Measurements from ENCODE around the gene MAP3K7CL. TPM values are rescaled to one million over a fixed set of nuclear protein-coding genes. Genes with fewer than 3 reads are reported as not detected.

The MAP3K7CL gene
- total RNA-seq, 4 donors from 2014 or later = 1.6 to 2.8 (median 1.9) TPM

DNA sequence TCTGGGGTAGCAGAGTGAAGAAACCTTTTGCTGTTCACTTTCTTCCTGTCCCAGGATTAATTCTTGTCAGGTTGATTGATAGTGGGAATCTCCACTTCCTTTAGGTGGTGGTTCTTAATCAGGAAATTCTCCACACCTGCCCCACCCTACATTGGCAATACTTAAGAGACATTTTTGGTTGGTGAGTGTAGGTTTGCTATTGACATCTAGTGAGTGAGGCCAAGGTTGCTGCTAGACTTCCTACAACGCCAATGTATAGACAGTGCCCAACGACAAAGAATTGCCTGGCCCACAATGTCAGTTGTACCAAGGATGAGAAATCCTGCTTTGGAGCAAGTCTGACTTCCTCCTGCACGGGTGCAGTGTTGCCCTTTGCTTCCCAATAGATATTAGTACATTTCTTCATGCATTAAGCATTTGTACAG, 38.5 kb downstream of the MAP3K7CL start:
- H3K36me3 ChIP-seq = no peaks in the 10 kb centered on the region
- no peak for TF ChIP-seq POLR2A (IDR thresholded peaks at IDR 0.05; ENCODE audit: low read depth)
- TF ChIP-seq, protein P1, sequence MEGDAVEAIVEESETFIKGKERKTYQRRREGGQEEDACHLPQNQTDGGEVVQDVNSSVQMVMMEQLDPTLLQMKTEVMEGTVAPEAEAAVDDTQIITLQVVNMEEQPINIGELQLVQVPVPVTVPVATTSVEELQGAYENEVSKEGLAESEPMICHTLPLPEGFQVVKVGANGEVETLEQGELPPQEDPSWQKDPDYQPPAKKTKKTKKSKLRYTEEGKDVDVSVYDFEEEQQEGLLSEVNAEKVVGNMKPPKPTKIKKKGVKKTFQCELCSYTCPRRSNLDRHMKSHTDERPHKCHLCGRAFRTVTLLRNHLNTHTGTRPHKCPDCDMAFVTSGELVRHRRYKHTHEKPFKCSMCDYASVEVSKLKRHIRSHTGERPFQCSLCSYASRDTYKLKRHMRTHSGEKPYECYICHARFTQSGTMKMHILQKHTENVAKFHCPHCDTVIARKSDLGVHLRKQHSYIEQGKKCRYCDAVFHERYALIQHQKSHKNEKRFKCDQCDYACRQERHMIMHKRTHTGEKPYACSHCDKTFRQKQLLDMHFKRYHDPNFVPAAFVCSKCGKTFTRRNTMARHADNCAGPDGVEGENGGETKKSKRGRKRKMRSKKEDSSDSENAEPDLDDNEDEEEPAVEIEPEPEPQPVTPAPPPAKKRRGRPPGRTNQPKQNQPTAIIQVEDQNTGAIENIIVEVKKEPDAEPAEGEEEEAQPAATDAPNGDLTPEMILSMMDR (IDR thresholded peaks at IDR 0.05) = no peak
- no peak for TF ChIP-seq POLR2AphosphoS5 (IDR thresholded peaks at IDR 0.05)
- TF ChIP-seq EP300 (IDR thresholded peaks at IDR 0.05) = no peak
- intact Hi-C loops (cut with DNase I) = loop anchor here (5.0 kb wide), 1 partner anchor 77 kb away; no protein-coding TSS in a partner anchor
- H3K4me1 ChIP-seq = peaks cover 0 to 12% (median 9%) of the 10 kb centered on the region in 4 donors
- H3K4me3 ChIP-seq = no peak overlapping the region
- H3K27me3 ChIP-seq = no peaks in the 10 kb centered on the region
- H3K9me3 ChIP-seq = no peaks in the 10 kb centered on the region
- 75% methylated on average over 3 of the region's 3 CpGs for WGBS
- H3K27ac ChIP-seq (replicated peaks in 1 of 4) = no peak overlapping the region
- DNase-seq (ENCODE audit: extremely low spot score) = no peak

DNA sequence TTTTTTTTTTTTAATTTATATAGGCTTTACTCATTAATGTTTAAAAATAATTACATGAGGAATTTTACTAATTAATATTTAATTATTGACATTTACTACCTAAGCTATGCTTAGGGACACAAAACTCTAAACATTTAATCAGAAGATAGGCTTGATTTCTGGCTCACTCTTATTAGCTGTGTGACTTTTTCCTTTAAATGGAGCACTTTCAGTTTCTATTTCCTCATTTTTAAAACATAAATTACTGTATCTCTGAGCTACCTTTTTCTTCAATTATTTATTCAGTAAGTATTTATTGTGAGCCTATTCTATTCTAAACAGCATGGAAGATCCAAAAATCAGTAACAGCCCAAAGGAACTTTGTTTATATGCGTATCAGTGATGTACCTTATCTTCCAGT, 40.5 kb downstream of the MAP3K7CL start:
- intact Hi-C loops (cut with DNase I) = no loop called here

DNA sequence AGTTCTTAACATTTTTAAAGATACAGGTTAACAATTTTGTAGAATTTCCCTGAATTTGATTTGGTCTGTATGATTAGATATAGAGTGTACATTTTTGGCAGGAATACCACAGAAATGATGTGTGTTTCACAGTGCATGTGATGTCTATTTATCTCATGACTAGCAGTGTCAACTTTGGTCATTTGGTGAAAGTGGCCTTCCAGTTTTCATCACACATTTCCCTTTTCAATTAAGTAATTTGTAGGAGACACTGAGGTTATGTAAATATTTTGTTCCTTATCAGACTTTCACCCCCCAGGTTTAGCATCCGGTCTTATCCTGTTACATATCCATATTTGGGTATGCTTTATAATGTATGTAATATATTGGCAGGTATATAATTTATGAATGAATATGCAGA, 41.8 kb downstream of the MAP3K7CL start:
- no peak overlapping the region for H3K27ac ChIP-seq (replicated peaks in 1 of 4)
- intact Hi-C loops (cut with DNase I) = no loop called here
- TF ChIP-seq POLR2AphosphoS5 (IDR thresholded peaks at IDR 0.05) (no peak), EP300 (IDR thresholded peaks at IDR 0.05) (no peak), POLR2A (IDR thresholded peaks at IDR 0.05; ENCODE audit: low read depth) (no peak)
- TF ChIP-seq, protein P1 (IDR thresholded peaks at IDR 0.05) = no peak
- DNase-seq (ENCODE audit: extremely low spot score) = no peak
- peaks cover 3 to 19% (median 12%) of the 10 kb centered on the region in 4 donors for H3K4me1 ChIP-seq
- no peaks in the 10 kb centered on the region for H3K36me3 ChIP-seq
- H3K4me3 ChIP-seq = no peak overlapping the region
- no peaks in the 10 kb centered on the region for H3K9me3 ChIP-seq
- 86% methylated on average over 1 of the region's 1 CpG for WGBS
- H3K27me3 ChIP-seq = no peaks in the 10 kb centered on the region

More for the DNA sequence above, 40.5 kb downstream of the MAP3K7CL start:
- no peaks in the 10 kb centered on the region for H3K9me3 ChIP-seq
- no peak for DNase-seq (ENCODE audit: extremely low spot score)
- WGBS = 94% methylated on average over 1 of the region's 1 CpG
- no peaks in the 10 kb centered on the region for H3K27me3 ChIP-seq
- no peak overlapping the region for H3K4me3 ChIP-seq
- H3K27ac ChIP-seq (replicated peaks in 1 of 4) = no peak overlapping the region
- no peaks in the 10 kb centered on the region for H3K36me3 ChIP-seq
- peaks cover 3 to 19% (median 12%) of the 10 kb centered on the region in 4 donors for H3K4me1 ChIP-seq
- TF ChIP-seq, protein P1 (IDR thresholded peaks at IDR 0.05) = no peak
- no peak for TF ChIP-seq EP300 (IDR thresholded peaks at IDR 0.05)
- no peak for TF ChIP-seq POLR2AphosphoS5 (IDR thresholded peaks at IDR 0.05)
- no peak for TF ChIP-seq POLR2A (IDR thresholded peaks at IDR 0.05; ENCODE audit: low read depth)

DNA sequence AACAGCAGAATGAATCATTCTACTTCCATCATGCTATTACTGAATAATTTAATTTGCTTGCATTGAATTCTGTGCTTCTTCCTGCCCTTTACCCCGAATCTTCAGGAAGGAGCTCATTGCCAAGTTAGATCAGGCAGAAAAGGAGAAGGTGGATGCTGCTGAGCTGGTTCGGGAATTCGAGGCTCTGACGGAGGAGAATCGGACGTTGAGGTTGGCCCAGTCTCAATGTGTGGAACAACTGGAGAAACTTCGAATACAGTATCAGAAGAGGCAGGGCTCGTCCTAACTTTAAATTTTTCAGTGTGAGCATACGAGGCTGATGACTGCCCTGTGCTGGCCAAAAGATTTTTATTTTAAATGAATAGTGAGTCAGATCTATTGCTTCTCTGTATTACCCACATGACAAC, 44.2 kb downstream of the MAP3K7CL start:
- no peak overlapping the region for H3K4me3 ChIP-seq
- H3K4me1 ChIP-seq = peaks cover 3 to 14% (median 12%) of the 10 kb centered on the region in 4 donors
- DNase-seq (ENCODE audit: extremely low spot score) = no peak
- peak overlapping the region in 1 of 4 donors; percentile 15 for H3K27ac ChIP-seq (replicated peaks in 1 of 4)
- WGBS = 61% methylated on average over 9 of the region's 9 CpGs
- no peaks in the 10 kb centered on the region for H3K27me3 ChIP-seq
- TF ChIP-seq POLR2AphosphoS5 (IDR thresholded peaks at IDR 0.05) (no peak), EP300 (IDR thresholded peaks at IDR 0.05) (no peak), POLR2A (IDR thresholded peaks at IDR 0.05; ENCODE audit: low read depth) (no peak)
- TF ChIP-seq, protein P1 (IDR thresholded peaks at IDR 0.05) = no peak
- H3K36me3 ChIP-seq = no peaks in the 10 kb centered on the region
- intact Hi-C loops (cut with DNase I) = no loop called here
- H3K9me3 ChIP-seq = no peaks in the 10 kb centered on the region
